Measurements from ENCODE around the gene PRADC1. TPM values are rescaled to one million over a fixed set of nuclear protein-coding genes. Genes with fewer than 3 reads are reported as not detected.
"Not testable (repeated sequence)": the region's sequence is repeated elsewhere in the genome, so short reads cannot be mapped to it uniquely, and the experiment has no call there.

The PRADC1 gene
- total RNA-seq, 3 donors from 2014 or later: 21.6 to 49.6 (median 25.6) TPM

DNA sequence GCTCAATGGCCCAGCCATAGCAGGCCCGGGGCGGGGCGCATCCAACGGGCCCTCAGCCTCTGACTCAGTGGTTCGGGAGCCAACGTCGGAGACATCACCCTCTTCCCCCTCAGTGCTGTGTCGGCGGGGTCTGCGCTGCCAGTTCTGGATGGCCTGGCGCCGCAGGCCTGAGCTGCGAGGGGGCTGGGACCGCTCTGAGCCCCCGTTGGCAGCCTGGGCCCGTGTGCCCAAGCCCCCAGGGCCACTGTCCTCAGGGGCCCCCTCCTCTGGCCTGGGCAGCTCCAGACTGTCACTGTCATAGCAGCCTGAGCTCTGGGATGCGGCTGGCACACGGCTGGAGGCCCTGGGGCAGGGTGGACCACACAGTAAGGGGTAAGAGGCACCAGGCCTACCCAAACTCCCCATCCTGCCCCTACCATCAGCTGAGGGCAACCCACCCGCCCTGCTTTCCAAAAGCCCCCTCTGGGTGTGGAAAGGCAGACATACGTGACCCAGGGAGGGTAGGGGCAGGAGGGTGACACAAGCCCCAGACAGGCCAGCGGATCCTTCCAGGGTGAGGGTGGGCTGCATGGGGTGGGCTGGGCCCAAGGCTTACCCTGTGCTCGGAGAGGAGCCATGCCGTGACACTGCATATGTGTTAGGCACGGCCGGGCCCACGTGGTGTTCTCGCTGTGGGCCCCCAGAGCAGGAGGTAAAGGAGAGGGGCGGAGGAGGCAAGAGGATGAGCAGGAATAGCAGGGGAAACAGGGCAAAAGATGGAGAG lies 32.4 kb upstream of the PRADC1 start:
- Histone ChIP-seq H3K36me3 (no peaks in the 10 kb centered on the region), H3K4me3 (no peak overlapping the region), H3K4me1 (peaks cover 0 to 5% of the 10 kb centered on the region in 2 donors), H3K27me3 (no peaks in the 10 kb centered on the region), H3K9me3 (no peaks in the 10 kb centered on the region), H3K27ac (no peak overlapping the region)
- DNase-seq (ENCODE audit: low spot score in 2 of 2): no peak
- TF ChIP-seq POLR2A (IDR thresholded peaks at IDR 0.05): no peak
- TF ChIP-seq POLR2AphosphoS5 (IDR thresholded peaks at IDR 0.05): no peak
- TF ChIP-seq, protein P1, sequence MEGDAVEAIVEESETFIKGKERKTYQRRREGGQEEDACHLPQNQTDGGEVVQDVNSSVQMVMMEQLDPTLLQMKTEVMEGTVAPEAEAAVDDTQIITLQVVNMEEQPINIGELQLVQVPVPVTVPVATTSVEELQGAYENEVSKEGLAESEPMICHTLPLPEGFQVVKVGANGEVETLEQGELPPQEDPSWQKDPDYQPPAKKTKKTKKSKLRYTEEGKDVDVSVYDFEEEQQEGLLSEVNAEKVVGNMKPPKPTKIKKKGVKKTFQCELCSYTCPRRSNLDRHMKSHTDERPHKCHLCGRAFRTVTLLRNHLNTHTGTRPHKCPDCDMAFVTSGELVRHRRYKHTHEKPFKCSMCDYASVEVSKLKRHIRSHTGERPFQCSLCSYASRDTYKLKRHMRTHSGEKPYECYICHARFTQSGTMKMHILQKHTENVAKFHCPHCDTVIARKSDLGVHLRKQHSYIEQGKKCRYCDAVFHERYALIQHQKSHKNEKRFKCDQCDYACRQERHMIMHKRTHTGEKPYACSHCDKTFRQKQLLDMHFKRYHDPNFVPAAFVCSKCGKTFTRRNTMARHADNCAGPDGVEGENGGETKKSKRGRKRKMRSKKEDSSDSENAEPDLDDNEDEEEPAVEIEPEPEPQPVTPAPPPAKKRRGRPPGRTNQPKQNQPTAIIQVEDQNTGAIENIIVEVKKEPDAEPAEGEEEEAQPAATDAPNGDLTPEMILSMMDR (IDR thresholded peaks at IDR 0.05): no peak
- intact Hi-C loops (cut with DNase I; ENCODE audit: low total_unique reads): no loop called here

DNA sequence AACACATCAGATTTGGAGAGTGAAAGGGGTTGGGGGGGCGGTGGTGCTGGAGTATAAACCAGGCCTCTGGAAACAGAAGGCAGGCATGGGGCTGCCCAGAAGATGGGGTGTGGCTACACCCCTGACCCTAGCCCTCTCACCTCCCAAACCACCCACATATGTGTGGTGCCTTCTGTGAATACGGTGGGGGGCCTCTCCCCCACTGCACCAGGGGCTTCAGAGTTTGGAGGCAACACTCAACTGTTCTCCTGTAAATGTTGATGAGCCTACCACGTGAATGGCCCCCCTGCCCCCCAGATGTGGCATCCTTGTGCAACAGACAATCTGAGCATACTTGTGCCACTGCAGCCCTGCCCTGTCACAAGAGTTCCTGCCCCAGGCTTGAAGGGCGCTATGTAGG lies 31.7 kb upstream of the PRADC1 start:
- no peak for TF ChIP-seq POLR2A (IDR thresholded peaks at IDR 0.05)
- TF ChIP-seq POLR2AphosphoS5 (IDR thresholded peaks at IDR 0.05): no peak
- TF ChIP-seq, protein P1 (IDR thresholded peaks at IDR 0.05): no peak
- intact Hi-C loops (cut with DNase I; ENCODE audit: low total_unique reads): no loop called here
- H3K4me3 ChIP-seq: no peak overlapping the region
- H3K36me3 ChIP-seq: no peaks in the 10 kb centered on the region
- peaks cover 0 to 5% of the 10 kb centered on the region in 2 donors for H3K4me1 ChIP-seq
- no peak for DNase-seq (ENCODE audit: low spot score in 2 of 2)
- no peaks in the 10 kb centered on the region for H3K9me3 ChIP-seq
- H3K27ac ChIP-seq: no peak overlapping the region
- no peaks in the 10 kb centered on the region for H3K27me3 ChIP-seq

DNA sequence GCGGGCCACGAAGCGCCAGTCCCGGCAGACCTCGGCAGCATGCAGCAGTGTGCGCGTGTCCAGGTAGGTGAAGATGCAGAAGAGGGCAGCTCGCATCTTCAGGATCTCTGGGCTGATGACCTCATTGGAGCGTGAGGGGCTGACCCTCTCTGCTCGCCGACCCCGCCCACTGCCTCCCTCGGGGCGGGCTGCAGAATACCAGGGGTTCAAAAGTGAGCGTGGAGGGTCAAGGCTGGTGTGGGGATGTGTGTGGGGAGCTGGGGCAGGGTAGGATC lies 31.2 kb upstream of the PRADC1 start:
- Histone ChIP-seq H3K4me1 (peaks cover 0 to 5% of the 10 kb centered on the region in 2 donors), H3K27ac (no peak overlapping the region), H3K4me3 (no peak overlapping the region), H3K9me3 (no peaks in the 10 kb centered on the region), H3K36me3 (no peaks in the 10 kb centered on the region), H3K27me3 (no peaks in the 10 kb centered on the region)
- intact Hi-C loops (cut with DNase I; ENCODE audit: low total_unique reads): no loop called here
- no peak for DNase-seq (ENCODE audit: low spot score in 2 of 2)
- TF ChIP-seq POLR2AphosphoS5 (IDR thresholded peaks at IDR 0.05): no peak

DNA sequence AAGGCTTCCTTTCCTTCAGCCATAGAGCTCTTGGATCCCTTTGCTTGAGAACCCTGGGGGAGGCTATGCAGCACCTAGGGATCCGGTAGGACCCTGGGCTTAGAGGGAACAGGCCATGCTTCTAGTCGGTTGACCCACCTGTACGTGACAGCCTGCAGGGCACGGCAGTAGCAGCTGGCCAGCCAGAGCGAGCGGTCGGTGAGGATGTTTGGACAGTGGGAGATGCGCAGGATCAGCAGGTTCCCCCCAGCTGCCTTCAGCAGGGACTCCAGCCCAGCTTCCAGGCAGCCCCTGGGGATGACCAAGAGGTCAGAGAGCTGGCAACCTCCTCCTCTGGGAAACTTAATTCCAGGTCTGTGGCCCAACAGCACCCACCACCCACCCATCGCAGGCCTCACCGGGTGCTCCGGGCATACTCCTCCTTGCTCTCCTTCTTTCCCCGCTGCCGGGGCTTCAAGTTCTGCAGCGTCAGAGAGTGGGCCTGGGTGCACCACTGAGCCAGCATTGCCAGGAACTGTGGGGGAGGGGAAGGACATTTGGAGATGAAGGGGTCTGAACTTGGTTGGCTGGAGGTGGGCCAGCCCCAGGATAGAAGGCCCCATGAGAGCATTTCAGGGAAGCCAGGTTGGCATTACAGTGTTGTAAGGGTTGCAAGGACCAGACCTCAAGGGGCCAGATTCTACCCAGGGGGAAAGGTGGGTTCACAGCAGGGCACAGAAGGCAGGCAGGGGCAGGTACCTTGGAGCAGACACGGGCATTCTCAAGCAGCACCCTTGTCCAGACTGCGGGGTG lies 30.7 kb upstream of the PRADC1 start:
- Histone ChIP-seq H3K36me3 (no peaks in the 10 kb centered on the region), H3K4me1 (peaks cover 0 to 1% of the 10 kb centered on the region in 2 donors), H3K4me3 (no peak overlapping the region), H3K9me3 (no peaks in the 10 kb centered on the region), H3K27ac (no peak overlapping the region), H3K27me3 (no peaks in the 10 kb centered on the region)
- TF ChIP-seq, protein P1 (IDR thresholded peaks at IDR 0.05): no peak
- TF ChIP-seq POLR2AphosphoS5 (IDR thresholded peaks at IDR 0.05): no peak
- TF ChIP-seq POLR2A (IDR thresholded peaks at IDR 0.05): no peak
- intact Hi-C loops (cut with DNase I; ENCODE audit: low total_unique reads): no loop called here
- no peak for DNase-seq (ENCODE audit: low spot score in 2 of 2)

DNA sequence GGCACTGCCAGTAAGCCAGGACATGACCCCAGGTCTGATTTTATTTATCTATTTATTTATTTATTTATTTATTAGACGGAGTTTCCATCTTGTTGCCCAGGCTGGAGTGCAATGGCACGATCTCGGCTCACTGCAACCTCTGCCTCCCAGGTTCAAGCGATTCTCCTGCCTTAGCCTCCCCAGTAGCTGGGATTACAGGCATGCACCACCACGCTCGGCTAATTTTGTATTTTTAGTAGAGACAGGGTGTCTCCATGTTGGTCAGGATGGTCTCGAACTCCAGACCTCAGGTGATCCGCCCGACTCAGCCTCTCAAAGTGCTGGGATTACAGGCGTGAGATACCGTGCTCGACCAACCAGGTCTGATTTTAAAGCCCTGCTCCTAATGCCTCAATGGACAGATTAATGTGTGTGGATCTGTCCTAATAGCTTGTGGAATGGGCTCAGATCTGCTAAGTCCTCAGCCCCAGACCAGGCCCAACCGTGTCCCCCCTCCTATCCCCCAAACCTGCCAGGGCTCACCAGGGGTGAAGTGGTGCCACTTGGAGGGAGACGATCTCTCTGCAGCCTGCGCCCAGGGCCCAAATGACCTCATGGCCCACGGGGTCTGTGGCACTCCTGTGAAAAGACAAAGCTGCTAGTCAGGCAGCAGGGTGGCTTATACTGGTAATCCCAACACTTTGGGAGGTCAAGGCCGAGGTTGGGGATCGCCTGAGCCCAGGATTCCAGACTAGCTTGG lies 29.8 kb upstream of the PRADC1 start:
- H3K27ac ChIP-seq; DNase-seq (ENCODE audit: low spot score in 2 of 2); H3K9me3 ChIP-seq; H3K36me3 ChIP-seq; intact Hi-C loops (cut with DNase I; ENCODE audit: low total_unique reads); H3K4me3 ChIP-seq; H3K27me3 ChIP-seq; H3K4me1 ChIP-seq: not testable (repeated sequence)

Measured in breast epithelium (tissue), 4 donors.